ENCODE data around the gene SEL1L.
"Not testable (repeated sequence)": the region's sequence is repeated elsewhere in the genome, so short reads cannot be mapped to it uniquely, and the experiment has no call there.

SEL1L gene

GRCh38 chr14:81523616-81524015 is 10.0 kb downstream of the SEL1L start:
- DNase-seq, result no peak

DNA sequence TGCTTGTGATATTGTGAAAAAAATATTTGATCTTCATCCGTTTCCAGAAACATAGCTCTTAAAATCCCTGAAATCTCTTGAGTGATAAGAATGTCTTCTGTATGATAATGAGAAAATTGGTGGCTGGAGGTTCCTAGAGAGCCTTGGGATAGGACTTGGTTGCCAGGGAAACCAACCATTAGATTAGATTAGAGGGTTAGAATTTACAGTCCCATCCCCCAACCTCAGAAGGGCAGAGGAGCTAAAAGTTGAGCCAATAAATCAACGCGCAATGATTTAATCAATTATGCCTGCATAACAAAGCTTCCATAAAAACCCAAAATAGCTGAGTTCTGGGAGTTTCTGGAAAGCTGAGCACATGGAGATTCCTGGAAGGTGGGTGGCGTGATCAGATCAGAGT is 10.6 kb downstream of the SEL1L start:
- DNase-seq, result no peak

DNA sequence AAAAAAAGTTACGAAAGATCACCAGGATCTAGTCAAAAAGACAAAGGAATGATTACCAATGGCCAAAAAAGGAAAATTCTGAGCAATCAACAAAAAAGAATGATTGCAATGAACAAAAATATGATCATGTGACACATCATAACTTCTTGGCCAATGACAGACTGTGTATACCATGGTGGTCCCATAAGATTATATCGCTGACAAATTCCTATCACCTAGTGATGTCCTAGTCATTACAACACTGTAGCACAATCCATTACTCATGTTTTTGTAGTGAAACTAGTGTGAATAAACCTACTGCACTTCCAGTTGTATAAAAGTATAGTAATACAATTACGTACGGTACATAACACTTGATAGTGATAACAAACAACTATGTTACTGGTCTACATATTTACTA is 12.3 kb downstream of the SEL1L start:
- no peak for DNase-seq

DNA sequence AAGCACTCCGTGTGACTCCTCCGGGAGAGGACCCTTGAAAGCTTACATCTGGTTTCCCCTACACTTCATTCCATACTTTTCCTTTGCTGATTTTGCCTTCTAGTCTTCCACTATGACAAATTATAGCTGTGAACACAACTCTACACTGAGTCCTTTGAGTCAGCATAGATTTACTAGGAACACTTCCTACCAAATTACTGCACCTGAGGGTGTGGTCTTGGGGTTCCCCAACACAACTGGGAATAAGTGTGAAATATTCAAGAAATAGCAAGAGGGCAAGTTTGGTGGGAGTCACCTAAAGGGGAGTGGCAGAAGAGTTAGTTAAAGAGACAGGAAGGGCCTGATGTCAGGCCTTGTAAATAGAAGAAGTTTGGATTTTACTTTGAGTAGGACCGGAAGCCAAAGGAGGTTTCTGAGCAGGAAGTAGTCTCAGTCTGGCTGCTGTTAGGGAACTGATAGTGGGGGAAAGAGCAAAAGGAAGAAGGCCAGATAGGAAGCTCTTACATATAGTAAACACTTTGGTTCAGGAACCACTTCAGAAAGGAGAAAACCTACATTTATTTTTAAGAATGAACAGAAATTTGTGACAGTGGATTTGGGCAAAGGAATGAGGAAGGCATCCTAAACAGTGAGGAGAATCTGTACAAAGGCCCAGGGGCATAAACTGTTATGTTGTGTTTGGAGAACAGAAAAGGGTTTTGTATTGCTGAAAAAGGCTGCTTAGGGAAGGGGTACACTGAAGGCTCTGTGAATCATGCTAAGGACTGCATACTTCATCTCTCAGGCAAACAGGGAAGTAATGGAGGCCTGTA is 14.2 kb downstream of the SEL1L start:
- no peak for DNase-seq

- DNase-seq, result no peak
Measured at GRCh38 chr14:81517798-81518398, 15.8 kb downstream of the SEL1L start.

GRCh38 chr14:81516986-81517797 is 16.5 kb downstream of the SEL1L start:
- no peak for DNase-seq

- DNase-seq, result not testable (repeated sequence)
Measured at GRCh38 chr14:81515927-81516326, 17.7 kb downstream of the SEL1L start.

DNA sequence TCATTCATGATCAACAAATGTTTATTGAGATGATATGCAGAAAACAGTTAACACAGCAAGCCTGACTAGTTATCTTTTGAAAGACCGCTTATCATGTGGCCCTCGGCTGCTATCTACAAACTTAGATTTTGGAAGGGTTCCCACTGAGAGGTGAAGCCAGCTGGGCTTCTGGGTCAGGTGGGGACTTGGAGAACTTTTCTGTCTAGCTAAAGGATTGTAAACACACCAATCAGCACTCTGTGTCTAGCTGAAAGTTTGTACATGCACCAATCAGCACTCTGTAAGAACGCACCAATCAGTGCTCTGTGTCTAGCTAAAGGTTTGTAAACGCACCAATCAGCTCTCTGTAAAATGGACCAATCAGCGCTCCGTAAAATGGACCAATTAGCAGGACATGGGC is 20.8 kb downstream of the SEL1L start:
- DNase-seq, result not testable (repeated sequence)

DNA sequence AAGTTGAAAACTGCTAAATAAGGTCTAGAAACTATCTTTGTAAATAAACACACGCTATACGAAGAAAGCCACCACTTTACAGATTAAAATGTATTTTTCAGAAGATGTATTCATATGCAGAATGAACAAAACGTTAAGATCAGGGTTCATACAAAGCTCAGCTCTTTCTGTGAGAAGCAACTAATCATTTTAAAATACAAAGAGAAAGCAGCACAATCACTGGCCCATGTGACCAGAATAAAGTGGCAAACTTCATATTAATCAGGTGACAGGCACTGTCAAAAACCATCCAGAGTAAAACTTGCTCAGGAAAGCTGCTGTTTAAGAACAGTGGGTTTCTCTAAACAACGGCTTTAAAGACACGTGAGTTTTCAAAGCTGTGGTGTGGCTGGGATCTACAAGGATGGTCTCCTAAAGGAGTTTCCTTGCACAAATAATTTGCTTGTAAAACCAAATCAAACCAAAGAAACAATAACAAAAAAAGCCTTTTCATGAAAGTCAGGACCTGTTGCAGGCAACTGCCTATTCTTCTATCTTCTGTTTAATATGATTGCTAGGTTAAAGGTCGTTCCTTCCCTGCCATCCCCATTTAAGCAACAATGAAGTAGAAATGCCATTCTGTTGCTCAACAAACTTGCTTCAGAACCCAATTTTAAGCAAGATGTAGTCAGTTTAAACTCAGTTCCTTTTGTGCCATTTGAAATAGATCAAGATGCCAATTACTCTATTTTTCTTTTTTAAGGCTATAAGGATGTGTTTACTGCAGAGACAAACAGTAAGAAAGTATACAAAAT is 22.3 kb downstream of the SEL1L start:
- DNase-seq, result no peak

- DNase-seq, result no peak
Measured at GRCh38 chr14:81509838-81510452, 23.7 kb downstream of the SEL1L start.

DNA sequence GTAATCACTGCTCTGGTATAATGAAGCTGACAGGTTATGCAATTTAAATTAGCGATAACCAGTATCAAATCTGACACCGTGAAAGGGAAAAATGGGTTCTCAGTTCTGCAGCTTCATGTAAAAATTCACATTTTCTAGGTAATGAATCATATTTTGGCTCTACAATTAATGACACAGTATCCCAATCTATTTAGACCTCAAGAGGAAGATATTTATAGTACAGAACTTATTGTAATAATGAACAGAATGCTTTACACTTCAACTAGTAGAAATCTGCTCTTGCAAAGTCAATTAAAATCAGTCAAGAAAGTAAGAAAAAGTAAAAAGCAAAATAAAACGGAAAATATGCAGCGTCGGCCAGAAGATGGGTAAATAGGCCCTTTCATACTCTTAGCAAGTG is 24.3 kb downstream of the SEL1L start:
- no peak for DNase-seq

DNA sequence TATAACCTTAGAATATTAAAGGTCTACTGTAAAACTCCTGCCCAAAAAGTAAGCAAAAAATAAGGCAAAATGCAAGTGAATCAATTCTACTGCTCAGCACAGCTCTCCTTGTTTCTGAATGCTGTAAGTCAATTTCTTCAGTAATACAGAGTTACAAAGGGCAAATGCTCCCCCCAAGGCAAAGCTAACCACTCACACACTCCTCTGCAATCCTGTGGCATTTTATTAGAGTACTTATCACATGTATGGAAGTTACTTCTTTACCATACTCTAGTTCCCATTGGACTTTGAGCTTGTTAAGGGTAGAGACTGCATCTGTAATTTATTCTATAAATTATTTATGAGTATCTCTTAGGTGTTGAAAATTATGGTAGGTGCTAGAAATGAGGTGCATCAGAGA is 27.2 kb downstream of the SEL1L start:
- DNase-seq, result no peak

- DNase-seq, result no peak
Measured at GRCh38 chr14:81504864-81505263, 28.8 kb downstream of the SEL1L start.

DNA sequence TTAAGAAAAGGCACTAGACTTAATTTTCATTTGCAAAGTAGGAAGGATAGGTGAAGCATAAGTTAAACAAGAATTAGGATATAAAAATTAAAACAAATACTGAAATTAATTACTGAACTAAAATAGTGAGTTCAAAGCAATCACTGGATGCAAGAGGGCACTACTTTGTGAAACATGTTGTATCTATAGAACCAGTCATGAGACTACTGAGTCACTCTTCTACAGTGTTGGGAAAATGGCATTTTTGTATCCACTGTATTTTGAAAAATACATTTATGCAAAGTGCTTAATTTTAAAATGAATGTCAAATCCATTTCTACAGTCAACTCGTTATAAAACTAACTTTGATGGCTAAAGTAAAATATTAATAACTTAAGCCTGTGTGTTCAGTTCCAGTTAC is 47.9 kb downstream of the SEL1L start:
- no peak for DNase-seq

- no peak for DNase-seq
Measured at GRCh38 chr14:81485372-81485771, 48.3 kb downstream of the SEL1L start.

- no peak for DNase-seq
Measured at GRCh38 chr14:81484120-81484519, 49.5 kb downstream of the SEL1L start.

GRCh38 chr14:81480741-81481140 is 52.9 kb downstream of the SEL1L start:
- no peak for DNase-seq

GRCh38 chr14:81478446-81478845 is 55.2 kb downstream of the SEL1L start:
- DNase-seq, result no peak

- DNase-seq, result no peak
Measured at GRCh38 chr14:81476816-81477215, 56.8 kb downstream of the SEL1L start.

DNA sequence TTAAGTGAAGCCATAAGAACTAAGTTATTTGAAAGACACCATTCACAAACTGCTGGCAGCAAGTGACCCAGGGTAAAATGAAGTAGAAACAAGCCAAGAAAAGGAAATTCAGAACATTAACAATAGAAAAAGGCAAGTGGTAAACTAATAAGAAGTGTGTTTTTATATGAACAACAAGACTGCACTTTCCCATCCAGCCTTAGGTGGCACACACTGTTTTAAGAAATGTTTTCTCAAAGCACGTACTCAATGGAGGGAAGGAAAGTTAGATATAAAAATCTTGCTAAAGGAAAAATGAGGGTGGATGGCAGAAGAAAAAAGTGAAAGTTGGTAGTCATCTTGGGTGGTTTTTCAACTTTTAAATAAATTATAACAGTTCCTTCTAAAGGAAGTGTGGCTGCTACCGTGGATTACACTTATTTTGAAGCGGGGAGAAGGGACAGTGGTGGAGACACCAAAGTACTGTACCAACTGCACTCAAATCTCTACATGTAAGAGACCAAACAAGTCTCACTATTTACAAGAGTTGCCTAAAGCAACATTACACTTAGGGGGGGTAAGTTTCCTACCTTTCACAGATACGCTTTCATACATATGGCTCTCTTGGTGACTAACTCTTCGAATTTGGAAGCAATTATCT is 58.8 kb downstream of the SEL1L start:
- DNase-seq, result no peak

- DNase-seq, result no peak
Measured at GRCh38 chr14:81474148-81474492, 59.5 kb downstream of the SEL1L start.

Measured in activated CD8-positive, alpha-beta memory T cell treated with anti-CD3 and anti-CD28 coated beads, Interleukin-2, amount 50 U/mL, for 4 hours (primary cell).